Measurements from ENCODE around the gene OR4P4.

The OR4P4 gene

GRCh38 chr11:55634813-55635212 lies at the start of gene OR4P4:
Gene OR4P4, plus strand, starts transcription at chr11:55635113.
- DNase-seq = no peak

DNA sequence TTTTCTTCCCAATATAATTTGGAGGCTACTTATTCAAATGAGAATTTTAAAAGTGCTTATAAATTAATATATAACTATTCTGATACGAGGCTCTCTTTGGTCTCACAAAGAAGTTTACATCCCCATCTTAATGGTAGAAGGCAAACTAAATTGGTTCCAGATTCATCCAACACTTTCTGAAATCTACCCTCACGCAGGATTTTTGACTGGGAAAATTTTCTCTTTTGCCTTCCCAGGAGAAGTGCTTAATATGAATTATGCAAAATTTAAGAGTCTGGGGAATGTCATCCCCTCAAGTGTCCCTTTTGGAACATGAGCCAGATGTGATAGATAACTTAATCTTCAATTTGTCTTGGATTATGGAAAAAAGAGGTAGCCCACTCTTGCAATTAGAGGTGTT lies 27.4 kb upstream of the OR4P4 start, which contains the start of gene OR4C11:
Gene OR4C11, minus strand, starts transcription at position 101 of the 400 bp plus-strand sequence. CDS start 3,272 bp downstream, outside the sequence.
- no peak for DNase-seq

DNA sequence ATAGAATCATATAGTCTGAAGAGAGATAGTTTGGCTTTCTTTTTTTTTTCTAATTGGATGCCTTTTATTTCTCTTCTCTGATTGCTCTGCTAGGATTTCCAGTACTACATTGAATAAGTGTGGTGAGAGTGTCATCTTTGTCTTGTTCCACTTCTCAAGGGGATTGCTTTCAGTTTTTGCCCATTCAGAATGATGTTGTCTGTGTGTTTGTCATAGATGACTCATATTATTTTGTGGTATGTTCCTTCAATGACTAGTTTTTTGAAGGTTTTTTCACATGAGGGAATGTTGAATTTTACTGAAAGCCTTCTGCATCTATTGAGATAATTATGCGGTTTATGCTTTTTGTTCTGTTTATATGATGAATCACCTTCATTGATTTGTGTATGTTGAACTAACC lies 10.4 kb upstream of the OR4P4 start:
- DNase-seq = no peak

DNA sequence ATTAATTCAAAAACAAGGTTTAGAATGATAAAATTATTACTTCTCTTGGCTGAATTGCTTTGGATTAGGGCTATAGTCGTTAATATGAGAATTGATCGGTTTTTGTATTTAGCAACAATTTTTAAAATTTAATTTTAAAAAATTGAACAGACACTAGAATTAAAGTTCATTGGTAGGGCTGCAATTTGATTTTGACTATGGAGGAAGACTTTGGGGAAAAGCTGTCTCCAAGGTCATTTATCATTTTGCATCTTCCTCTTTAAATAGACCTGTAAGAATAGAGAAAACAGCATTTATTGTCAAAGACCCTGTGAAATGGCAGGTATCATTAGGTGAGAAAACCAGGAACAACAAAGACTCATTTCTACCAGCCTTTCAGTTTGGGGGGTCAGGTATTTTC lies 13.1 kb downstream of the OR4P4 start, which contains the start of gene OR4S2:
Gene OR4S2, plus strand, starts transcription at position 301 of the 400 bp plus-strand sequence. CDS start 2,577 bp downstream, outside the sequence.
- no peak for DNase-seq

DNA sequence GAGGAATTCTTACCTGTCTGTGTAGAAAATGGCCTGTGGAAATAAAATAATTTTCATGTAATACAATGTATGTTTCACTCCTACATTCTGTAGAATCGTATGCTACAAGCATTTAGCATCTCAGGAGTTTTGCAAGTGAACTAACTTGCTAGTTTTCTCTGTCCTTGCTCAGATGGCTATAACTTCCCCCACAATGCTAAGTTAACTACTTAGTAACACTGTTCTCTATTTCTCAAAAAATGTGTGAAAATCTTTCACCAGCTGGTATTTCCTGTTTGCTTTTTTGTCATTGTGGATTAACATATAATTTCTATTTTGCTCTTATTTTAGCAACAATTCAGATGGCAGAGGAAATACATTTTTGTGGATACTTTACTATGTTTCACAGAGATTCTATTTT lies 17.6 kb downstream of the OR4P4 start:
- DNase-seq = no peak

GRCh38 chr11:55655096-55655495 lies 20.2 kb downstream of the OR4P4 start:
- DNase-seq = no peak

DNA sequence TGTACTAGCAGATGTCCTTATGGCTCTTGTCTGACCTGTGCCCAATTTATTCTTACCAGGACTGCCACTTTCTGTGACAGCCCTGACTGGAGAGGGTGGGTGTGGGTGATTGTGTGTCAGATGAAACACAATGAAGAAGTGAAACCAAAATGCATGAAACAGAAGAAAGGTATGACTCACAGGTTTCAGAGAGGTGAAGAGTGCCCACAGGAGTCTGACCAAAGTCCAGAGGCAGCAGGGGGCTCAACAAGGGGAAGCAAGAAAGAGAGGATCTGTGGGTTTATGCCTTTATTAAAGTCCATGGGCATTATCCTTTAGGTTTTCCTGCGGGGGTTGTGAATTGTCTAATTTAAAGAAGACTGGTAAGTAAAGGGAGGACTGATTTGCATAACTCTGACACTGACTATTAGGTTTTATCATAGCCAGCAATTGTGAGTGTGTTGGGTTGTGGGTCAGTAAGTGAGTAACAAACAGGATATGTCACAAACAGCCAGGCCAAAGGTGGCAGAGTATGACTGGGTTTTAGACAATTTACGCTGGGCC lies 23.2 kb downstream of the OR4P4 start:
- no peak for DNase-seq

- no peak for DNase-seq
Measured at GRCh38 chr11:55658608-55659007, 23.7 kb downstream of the OR4P4 start.

DNA sequence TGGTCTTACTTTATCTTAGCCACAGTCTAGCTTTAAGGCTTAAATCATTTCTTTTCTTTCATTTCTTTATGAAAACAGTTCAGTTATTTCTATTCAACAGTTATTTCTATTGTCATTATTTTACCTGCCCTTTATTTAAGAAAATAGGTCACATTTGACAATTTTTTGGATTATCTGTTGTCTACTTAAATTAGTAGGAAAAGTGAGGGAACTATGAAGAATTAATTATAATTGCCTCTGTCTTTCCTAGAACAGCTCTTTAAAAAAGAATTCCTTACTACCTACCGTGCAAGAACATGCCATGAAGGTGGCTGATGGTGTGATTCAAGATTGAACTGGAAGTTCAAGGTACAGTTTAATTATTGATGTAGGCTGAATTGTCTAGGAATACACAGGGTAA lies 27.0 kb downstream of the OR4P4 start, which contains the start of gene OR4C6:
Gene OR4C6, plus strand, starts transcription at position 301 of the 400 bp plus-strand sequence. CDS start 2,966 bp downstream, outside the sequence.
- no peak for DNase-seq

GRCh38 chr11:55669376-55669775 lies 34.5 kb downstream of the OR4P4 start:
- DNase-seq = no peak

DNA sequence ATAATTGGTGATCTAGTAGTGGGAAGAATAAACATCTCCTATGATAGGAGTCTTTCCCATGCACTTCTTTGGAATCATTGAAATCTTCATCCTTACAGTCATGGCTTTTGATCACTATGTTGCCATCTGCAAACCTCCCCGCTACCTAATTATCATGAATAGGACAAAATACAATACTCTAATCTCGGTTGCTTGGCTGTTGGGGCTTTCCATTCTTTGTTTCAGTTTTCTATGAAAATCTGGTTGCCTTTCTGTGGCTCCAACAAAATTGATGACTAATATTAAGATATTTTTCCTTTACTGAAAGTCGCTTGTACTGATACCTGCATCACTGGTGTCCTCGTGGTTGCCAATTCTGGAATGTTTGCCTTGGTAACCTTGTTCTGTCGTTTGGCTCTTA lies 38.9 kb downstream of the OR4P4 start:
- no peak for DNase-seq
